Measurements from ENCODE around the gene MT1F.

GRCh38 chr16:56690420-56691122, 32.8 kb downstream of the MT1F start:
- TF ChIP-seq, protein P1, sequence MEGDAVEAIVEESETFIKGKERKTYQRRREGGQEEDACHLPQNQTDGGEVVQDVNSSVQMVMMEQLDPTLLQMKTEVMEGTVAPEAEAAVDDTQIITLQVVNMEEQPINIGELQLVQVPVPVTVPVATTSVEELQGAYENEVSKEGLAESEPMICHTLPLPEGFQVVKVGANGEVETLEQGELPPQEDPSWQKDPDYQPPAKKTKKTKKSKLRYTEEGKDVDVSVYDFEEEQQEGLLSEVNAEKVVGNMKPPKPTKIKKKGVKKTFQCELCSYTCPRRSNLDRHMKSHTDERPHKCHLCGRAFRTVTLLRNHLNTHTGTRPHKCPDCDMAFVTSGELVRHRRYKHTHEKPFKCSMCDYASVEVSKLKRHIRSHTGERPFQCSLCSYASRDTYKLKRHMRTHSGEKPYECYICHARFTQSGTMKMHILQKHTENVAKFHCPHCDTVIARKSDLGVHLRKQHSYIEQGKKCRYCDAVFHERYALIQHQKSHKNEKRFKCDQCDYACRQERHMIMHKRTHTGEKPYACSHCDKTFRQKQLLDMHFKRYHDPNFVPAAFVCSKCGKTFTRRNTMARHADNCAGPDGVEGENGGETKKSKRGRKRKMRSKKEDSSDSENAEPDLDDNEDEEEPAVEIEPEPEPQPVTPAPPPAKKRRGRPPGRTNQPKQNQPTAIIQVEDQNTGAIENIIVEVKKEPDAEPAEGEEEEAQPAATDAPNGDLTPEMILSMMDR (conservative IDR thresholded peaks at IDR 0.05; ENCODE audit: low read length): no peak
- no peak for TF ChIP-seq EZH2phosphoT487 (IDR thresholded peaks at IDR 0.05; ENCODE audit: borderline replicate concordance)

All from Loucy (cell line).